Testis (tissue), 3 donors: ENCODE measurements around the gene RDX. TPM values are rescaled to one million over a fixed set of nuclear protein-coding genes. Genes with fewer than 3 reads are reported as not detected.

Source experiments
- DNase-seq: peaks from one replicate; pipeline ENCODE4 v3.0.0-alpha.2; 2019
- H3K27ac ChIP-seq, 2 donors: fragments of 200-600 bp; sonication (generic); one replicate each; pipeline ENCODE4 v1.5.1; 2019
- H3K27me3 ChIP-seq: fragments of 200-600 bp; sonication (generic); one replicate; pipeline ENCODE4 v1.5.1; 2019
- H3K36me3 ChIP-seq: fragments of 200-600 bp; sonication (generic); one replicate; pipeline ENCODE4 v1.5.1; 2017; ENCODE audit warnings: low read depth; ENCODE audit errors: missing control alignments
- H3K4me1 ChIP-seq: fragments of 200-600 bp; sonication (generic); one replicate; pipeline ENCODE4 v1.5.1; 2019
- H3K4me3 ChIP-seq, 2 donors: fragments of 200-600 bp; sonication (generic); one replicate each; pipeline ENCODE4 v1.5.1; 2017 to 2019
- H3K9me3 ChIP-seq: fragments of 200-600 bp; sonication (generic); one replicate; pipeline ENCODE4 v1.5.1; 2017
- CTCF ChIP-seq, 3 experiments: fragments of 450-650 bp in 2 of 3; fragments of 200-600 bp in 1 of 3; sonication (generic) in 1 of 3; IDR thresholded peaks; one replicate each; pipeline ENCODE4 v1.5.1; 2016 to 2019; ENCODE audit warnings: antibody characterized with exemption in 3 of 3, mild to moderate bottlenecking in 2 of 3, moderate library complexity in 1 of 3
- POLR2A ChIP-seq: fragments of 450-650 bp; IDR thresholded peaks from one replicate; pipeline ENCODE4 v1.6.1; 2017; ENCODE audit warnings: antibody characterized with exemption, mild to moderate bottlenecking, moderate library complexity
- WGBS, 2 donors: methylation state at CpG; one replicate each; pipeline ENCODE4 v1.1.5; 2018; 5-methylcytosine and 5-hydroxymethylcytosine counted together
- intact Hi-C: fragments of 100-400 bp; cut with DNase I; formaldehyde crosslinking; loops from one replicate; pipeline ENCODE4 v1.15.1; 2023; ENCODE audit warnings: low total_unique reads
- polyA plus RNA-seq: library from polyadenylated mRNA; stranded (reverse); fragments of 350-450 nt; fragmentation: Illumina TruSeq; extraction: RNeasy Lipid Tissue Mini Kit (QIAGEN cat#74804); gene quantifications from one replicate; pipeline ENCODE4 v1.2.3, GENCODE V29; 2014; ENCODE audit warnings: low read depth, low replicate concordance; ENCODE audit not compliant: insufficient read depth
- total RNA-seq, 2 donors: library from RNA; depleted of rRNA; stranded (reverse); fragments of >200 nt; gene quantifications; one replicate each; pipeline ENCODE4 v1.2.3, GENCODE V29; 2016

Gene RDX
- total and polyA plus RNA-seq, 3 donors from 2014 or later = 39.8 to 170 (median 144) TPM

DNA sequence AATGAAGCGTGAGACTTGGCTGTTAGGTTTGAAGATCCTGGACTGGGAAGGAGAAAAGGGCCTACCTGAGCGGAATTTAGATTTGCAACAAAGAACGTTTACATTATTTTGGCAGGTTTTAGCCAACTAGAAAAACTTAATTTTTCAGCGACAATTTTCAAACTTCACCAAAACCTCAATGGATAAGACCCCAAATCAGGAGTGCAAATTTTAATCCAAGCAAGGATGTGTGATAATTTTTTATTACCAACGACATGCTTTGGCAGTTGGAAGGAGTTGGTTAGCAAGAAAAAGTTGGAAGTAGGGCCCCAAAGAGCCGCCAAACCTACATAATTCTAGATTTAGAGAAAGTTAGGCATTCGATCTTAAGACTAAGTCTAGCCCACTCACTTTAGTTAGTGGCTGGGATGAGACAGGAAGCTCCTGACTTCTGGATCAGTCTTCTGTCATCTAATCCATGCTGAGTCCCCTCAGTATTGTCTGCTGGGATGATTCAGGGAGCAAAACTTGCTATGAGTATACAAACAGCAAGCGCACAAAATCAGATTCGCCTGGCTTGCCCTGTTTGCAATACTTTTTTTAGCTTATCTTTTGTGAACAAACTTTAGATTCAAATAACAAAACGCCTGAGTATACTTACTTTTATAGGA, 787 bp upstream of the RDX start:
- DNase-seq = no peak

DNA sequence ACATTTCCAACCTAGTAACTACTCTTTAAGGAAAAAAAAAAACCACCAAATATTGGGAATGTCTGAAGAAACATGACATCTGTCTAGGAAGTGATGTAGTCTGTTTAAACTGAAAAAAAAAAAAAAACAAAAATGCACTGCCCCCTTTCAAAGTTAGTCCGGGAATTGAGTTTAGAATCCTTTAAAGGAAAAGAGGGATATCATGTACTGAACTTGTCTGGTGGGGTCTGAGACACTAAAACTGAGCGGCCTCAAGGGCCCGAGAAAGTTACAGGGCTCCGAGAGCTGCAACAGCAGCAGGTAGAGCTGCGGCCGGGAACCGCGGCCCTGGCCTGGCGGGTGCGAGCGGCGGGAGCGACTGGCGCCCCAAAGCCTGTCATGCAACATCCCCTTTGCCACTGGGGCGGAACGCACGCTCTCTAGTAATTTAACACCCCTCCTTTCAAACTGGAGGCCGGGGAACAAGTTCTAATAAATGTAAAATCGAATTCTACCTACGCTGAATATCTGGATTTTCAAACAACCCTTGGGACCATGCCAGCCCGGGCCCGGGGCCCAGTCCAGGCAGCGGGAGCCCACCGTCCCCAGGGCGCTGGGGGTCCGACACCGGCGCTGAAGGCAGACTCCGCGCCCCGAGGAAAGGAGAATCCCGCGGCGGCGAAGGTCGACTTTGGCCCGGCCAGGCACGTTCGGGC, 736 bp downstream of the RDX start:
- Histone ChIP-seq H3K36me3 (no peaks in the 10 kb centered on the region), H3K4me3 (peak overlapping the region; percentile 84 to 92), H3K9me3 (no peaks in the 10 kb centered on the region), H3K27ac (peak overlapping the region; percentile 95 to 98), H3K4me1 (peaks cover 35% of the 10 kb centered on the region), H3K27me3 (no peaks in the 10 kb centered on the region)
- peak; percentile 66 for DNase-seq
- intact Hi-C loops = no loop called here
- 0% methylated on average over 21 to 38 of the region's 39 CpGs for whole genome bisulfite sequencing, 2 donors
- TF ChIP-seq CTCF (IDR thresholded peaks at IDR 0.05) (no peak), POLR2A (no peak)

More for the DNA sequence above, 787 bp upstream of the RDX start:
- WGBS, 2 donors = 37 to 40% methylated on average over 10 of the region's 10 CpGs
- H3K9me3 ChIP-seq = no peaks in the 10 kb centered on the region
- TF ChIP-seq CTCF (IDR thresholded peaks at IDR 0.05) (no peak), POLR2A (no peak)
- intact Hi-C loops = no loop called here
- H3K4me3 ChIP-seq = peak overlapping the region; percentile 84 to 92
- H3K27me3 ChIP-seq = no peaks in the 10 kb centered on the region
- peak overlapping the region; percentile 67 to 98 for H3K27ac ChIP-seq
- H3K36me3 ChIP-seq = no peaks in the 10 kb centered on the region
- H3K4me1 ChIP-seq = peaks cover 30% of the 10 kb centered on the region

DNA sequence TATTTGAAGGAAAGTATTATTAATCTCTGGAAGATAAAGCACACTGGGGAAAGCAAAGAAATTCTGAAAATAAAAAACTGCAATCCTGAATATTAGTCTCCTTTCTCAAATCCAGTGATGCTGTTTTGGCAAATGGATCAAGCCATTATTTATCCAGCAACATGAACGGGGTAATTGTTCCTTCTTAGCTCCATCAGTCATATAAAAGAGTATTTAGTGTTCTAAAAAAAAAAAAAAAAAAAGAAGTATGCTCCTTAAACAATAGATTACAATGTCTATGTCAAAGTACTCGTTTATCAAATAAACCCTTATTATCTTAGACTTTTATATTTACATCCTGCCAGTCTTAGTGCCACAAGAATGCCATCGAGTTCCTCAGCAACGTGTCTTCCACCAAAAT, 1.3 kb downstream of the RDX start:
- intact Hi-C loops = no loop called here
- H3K27me3 ChIP-seq = no peaks in the 10 kb centered on the region
- no peaks in the 10 kb centered on the region for H3K9me3 ChIP-seq
- no peak for TF ChIP-seq POLR2A
- TF ChIP-seq CTCF (IDR thresholded peaks at IDR 0.05) = no peak
- peak overlapping the region; percentile 95 to 98 for H3K27ac ChIP-seq
- no peak for DNase-seq
- 1 to 3% methylated on average over 4 of the region's 4 CpGs for WGBS, 2 donors
- peaks cover 35% of the 10 kb centered on the region for H3K4me1 ChIP-seq
- H3K36me3 ChIP-seq = no peaks in the 10 kb centered on the region
- peak overlapping the region in 1 of 2 donors; percentile 84 for H3K4me3 ChIP-seq

- 5 to 12% methylated on average over 6 of the region's 6 CpGs for WGBS, 2 donors
- intact Hi-C loops = no loop called here
Observed at GRCh38 chr11:110294509-110294908, 1.9 kb downstream of the RDX start.

More at GRCh38 chr11:110294509-110294908, 1.9 kb downstream of the RDX start:
- Histone ChIP-seq H3K9me3 (no peaks in the 10 kb centered on the region), H3K4me3 (peak overlapping the region; percentile 0 to 84), H3K36me3 (no peaks in the 10 kb centered on the region), H3K4me1 (peaks cover 35% of the 10 kb centered on the region), H3K27ac (peak overlapping the region; percentile 95 to 98), H3K27me3 (no peaks in the 10 kb centered on the region)
- no peak for TF ChIP-seq POLR2A
- TF ChIP-seq CTCF (IDR thresholded peaks at IDR 0.05) = no peak
- DNase-seq = no peak
